H1 (cell line): ENCODE data around the gene TRIM71. TPM values are rescaled to one million over a fixed set of nuclear protein-coding genes. Genes with fewer than 3 reads are reported as not detected.
"Not testable (repeated sequence)": the region's sequence is repeated elsewhere in the genome, so short reads cannot be mapped to it uniquely, and the experiment has no call there.

Source experiments
- CTCF ChIA-PET: fragments of 300-600 bp; sonication (Branson Sonifier 250); formaldehyde crosslinking; loops from one replicate; lab custom pipeline; 2021; ENCODE audit not compliant: partially characterized antibody; lab: Charles Lee
- POLR2A ChIA-PET: fragments of 300-600 bp; sonication (Branson Sonifier 250); formaldehyde crosslinking; loops from one replicate; lab custom pipeline; 2021; ENCODE audit warnings: inconsistent platforms; ENCODE audit not compliant: partially characterized antibody; lab: Charles Lee
- DNase-seq, 2 experiments: peaks; one replicate each; pipeline versions ENCODE4 v3.0.0 to v3.0.0-alpha.2; 2010 to 2022; ENCODE audit warnings: low spot score in 2 of 2, low read depth in 1 of 2, mixed read lengths in 1 of 2
- FAIRE-seq: peaks from 2 replicates; lab custom pipeline; 2011; peaks lifted over from hg19 to GRCh38; lab: Jason Lieb, UNC
- H2AFZ ChIP-seq: 2 replicates; pipeline ENCODE4 v1.8.1; 2012; ENCODE audit warnings: low read length, inconsistent platforms
- H2AK5ac ChIP-seq: 2 replicates; pipeline ENCODE4 v1.6.1; 2013; ENCODE audit warnings: low read depth, low read length
- H2BK120ac ChIP-seq: replicated peaks from 2 replicates; pipeline ENCODE3; 2013; ENCODE audit warnings: low read depth, low read length, inconsistent platforms
- H2BK12ac ChIP-seq: 2 replicates; pipeline ENCODE4 v1.6.1; 2013; ENCODE audit warnings: low read depth, low read length
- H2BK15ac ChIP-seq: 2 replicates; pipeline ENCODE4 v1.6.1; 2013; ENCODE audit warnings: low read length
- H2BK20ac ChIP-seq: 2 replicates; pipeline ENCODE4 v1.6.1; 2013; ENCODE audit warnings: low read length
- H2BK5ac ChIP-seq: 2 replicates; pipeline ENCODE4 v1.6.1; 2013; ENCODE audit warnings: low read depth, low read length
- H3K14ac ChIP-seq: 2 replicates; pipeline ENCODE4 v1.6.1; 2013; ENCODE audit warnings: inconsistent platforms; ENCODE audit not compliant: insufficient read length
- H3K18ac ChIP-seq: 2 replicates; pipeline ENCODE4 v1.6.1; 2013; ENCODE audit warnings: low read length; ENCODE audit errors: extremely low read depth
- H3K23ac ChIP-seq: 2 replicates; pipeline ENCODE4 v1.6.1; 2013; ENCODE audit warnings: inconsistent platforms; ENCODE audit not compliant: insufficient read length
- H3K23me2 ChIP-seq: 2 replicates; pipeline ENCODE4 v1.6.1; 2013; ENCODE audit warnings: low read depth, low read length
- H3K27ac ChIP-seq: 2 replicates; pipeline ENCODE4 v1.6.1; 2011; ENCODE audit warnings: low read depth, low read length, inconsistent platforms
- H3K27me3 ChIP-seq, 4 experiments: replicated peaks in 1 of 4; 1 replicate in 1 of 4; 2 replicates in 3 of 4; pipeline versions ENCODE4 v1.6.1 to v1.8.1; 2011 to 2013; ENCODE audit warnings: low read length in 3 of 4, mild to moderate bottlenecking in 3 of 4, inconsistent platforms in 2 of 4, mixed read lengths in 2 of 4, moderate library complexity in 1 of 4; ENCODE audit not compliant: control insufficient read depth in 3 of 4, insufficient read depth in 3 of 4; ENCODE audit errors: extremely low read depth in 1 of 4
- H3K36me3 ChIP-seq, 4 experiments: 2 replicates each; pipeline versions ENCODE4 v1.6.1 to v1.8.1; 2011 to 2013; ENCODE audit warnings: mild to moderate bottlenecking in 4 of 4, low read length in 3 of 4, moderate library complexity in 2 of 4, control low read depth in 1 of 4, inconsistent platforms in 1 of 4; ENCODE audit not compliant: insufficient read depth in 4 of 4, control insufficient read depth in 2 of 4
- H3K4ac ChIP-seq: replicated peaks from 2 replicates; pipeline ENCODE3; 2013; ENCODE audit warnings: low read length, low read depth, mixed read lengths, inconsistent platforms; ENCODE audit not compliant: insufficient read length
- H3K4me1 ChIP-seq, 4 experiments: replicated peaks in 1 of 4; 1 replicate in 1 of 4; 2 replicates in 3 of 4; pipeline versions ENCODE4 v1.6.1 to v1.8.1; 2011 to 2013; ENCODE audit warnings: low read length in 3 of 4, inconsistent platforms in 2 of 4, mixed read lengths in 1 of 4; ENCODE audit not compliant: insufficient read depth in 4 of 4, control insufficient read depth in 3 of 4
- H3K4me2 ChIP-seq, 2 experiments: 2 replicates each; pipeline versions ENCODE4 v1.6.1 to v1.8.1; 2011 to 2013; ENCODE audit warnings: low read depth in 2 of 2, low read length in 2 of 2, control low read depth in 1 of 2, inconsistent platforms in 1 of 2, mild to moderate bottlenecking in 1 of 2; ENCODE audit not compliant: insufficient read depth in 1 of 2
- H3K4me3 ChIP-seq, 4 experiments: fragments of 200-600, 300-600 bp in 1 of 4; sonication (generic), shearing (Covaris generic), sonication (Bioruptor Twin) in 1 of 4; 2 replicates each; pipeline versions ENCODE4 v1.5.1 to v1.8.1; 2011 to 2016; ENCODE audit warnings: low read length in 4 of 4, low read depth in 3 of 4, control low read depth in 2 of 4, inconsistent platforms in 2 of 4, mild to moderate bottlenecking in 2 of 4, mixed read lengths in 1 of 4, moderate library complexity in 1 of 4; ENCODE audit not compliant: insufficient read depth in 2 of 4; ENCODE audit errors: extremely low read depth in 1 of 4
- H3K56ac ChIP-seq: replicated peaks from 2 replicates; pipeline ENCODE3; 2013; ENCODE audit warnings: low read depth, mild to moderate bottlenecking, mixed read lengths, low read length, inconsistent platforms; ENCODE audit not compliant: insufficient read length
- H3K79me1 ChIP-seq: 2 replicates; pipeline ENCODE4 v1.6.1; 2013; ENCODE audit warnings: low read depth, low read length, control low read depth
- H3K79me2 ChIP-seq, 2 experiments: 2 replicates each; pipeline versions ENCODE4 v1.6.1 to v1.8.1; 2012 to 2013; ENCODE audit warnings: low read length in 2 of 2, mild to moderate bottlenecking in 2 of 2, inconsistent platforms in 1 of 2; ENCODE audit not compliant: insufficient read depth in 2 of 2, control insufficient read depth in 1 of 2
- H3K9ac ChIP-seq, 4 experiments: replicated peaks in 1 of 4; 1 replicate in 1 of 4; 2 replicates in 3 of 4; pipeline versions ENCODE4 v1.6.1 to v1.8.1; 2011 to 2013; ENCODE audit warnings: low read depth in 3 of 4, low read length in 3 of 4, control low read depth in 2 of 4, mild to moderate bottlenecking in 2 of 4, moderate library complexity in 2 of 4, inconsistent platforms in 1 of 4; ENCODE audit errors: extremely low read depth in 1 of 4
- H3K9me3 ChIP-seq, 2 experiments: 2 replicates each; pipeline versions ENCODE4 v1.6.1 to v1.8.1; 2012 to 2013; ENCODE audit warnings: mild to moderate bottlenecking in 2 of 2, moderate library complexity in 2 of 2, control low read depth in 1 of 2, inconsistent platforms in 1 of 2, low read depth in 1 of 2, low read length in 1 of 2, mixed read lengths in 1 of 2; ENCODE audit not compliant: insufficient read depth in 2 of 2
- H4K20me1 ChIP-seq, 2 experiments: replicated peaks in 1 of 2; 2 replicates each; pipeline versions ENCODE3 to v1.8.1; 2011 to 2013; ENCODE audit warnings: inconsistent platforms in 2 of 2, low read length in 2 of 2, mild to moderate bottlenecking in 1 of 2; ENCODE audit not compliant: insufficient read depth in 2 of 2, control insufficient read depth in 1 of 2
- H4K5ac ChIP-seq: 2 replicates; pipeline ENCODE4 v1.6.1; 2013; ENCODE audit warnings: low read length, low read depth, mixed read lengths, inconsistent platforms; ENCODE audit not compliant: insufficient read length
- H4K8ac ChIP-seq: 2 replicates; pipeline ENCODE4 v1.8.0; 2013; ENCODE audit warnings: mild to moderate bottlenecking, moderate library complexity, low read length, inconsistent platforms; ENCODE audit not compliant: insufficient read depth; ENCODE audit errors: extremely low read depth
- H4K91ac ChIP-seq: replicated peaks from 2 replicates; pipeline ENCODE3; 2013; ENCODE audit warnings: low read length, mixed read lengths, inconsistent platforms; ENCODE audit not compliant: insufficient read length
- WGBS, 2 experiments: shearing (Covaris generic) in 1 of 2; methylation state at CpG; one replicate each; pipeline versions ENCODE4 v1.1.6 to v1.1.7; 2013 to 2015; ENCODE audit warnings: low lambda C conversion rate in 2 of 2, mixed read lengths in 2 of 2, inconsistent platforms in 1 of 2, low coverage in 1 of 2, missing lambda C conversion rate in 1 of 2; ENCODE audit not compliant: insufficient replicate concordance in 2 of 2, insufficient coverage in 1 of 2, insufficient read length in 1 of 2; ENCODE audit errors: extremely low coverage in 1 of 2, missing lambda C conversion rate in 1 of 2; 5-methylcytosine and 5-hydroxymethylcytosine counted together
- polyA plus RNA-seq, 7 experiments: library from polyadenylated mRNA; depleted of rRNA in 3 of 7; stranded (reverse) in 5 of 7; unstranded in 2 of 7; fragments of >200 nt in 5 of 7; fragments of 200-250 nt in 2 of 7; gene quantifications; 1 replicate in 5 of 7; 2 replicates in 1 of 7; 4 replicates in 1 of 7; pipeline versions ENCODE4 v1.2.1 to v1.2.3, GENCODE V29; 2011 to 2013; ENCODE audit warnings: missing spikeins in 2 of 7, mixed read lengths in 2 of 7
- total RNA-seq: library from RNA; stranded (reverse); fragmentation: NEBNext Ultra II Directional; extraction: Animal tissue kit (Norgen Biotek cat#: 25700); gene quantifications from 2 replicates; pipeline ENCODE4 v1.2.1, GENCODE V29; 2021

The TRIM71 gene
- total and polyA plus RNA-seq, 2 of the 8 experiments (the other 6 are each of a cell fraction or from before 2014, with no cell fraction given): 53.7 to 293 TPM

DNA sequence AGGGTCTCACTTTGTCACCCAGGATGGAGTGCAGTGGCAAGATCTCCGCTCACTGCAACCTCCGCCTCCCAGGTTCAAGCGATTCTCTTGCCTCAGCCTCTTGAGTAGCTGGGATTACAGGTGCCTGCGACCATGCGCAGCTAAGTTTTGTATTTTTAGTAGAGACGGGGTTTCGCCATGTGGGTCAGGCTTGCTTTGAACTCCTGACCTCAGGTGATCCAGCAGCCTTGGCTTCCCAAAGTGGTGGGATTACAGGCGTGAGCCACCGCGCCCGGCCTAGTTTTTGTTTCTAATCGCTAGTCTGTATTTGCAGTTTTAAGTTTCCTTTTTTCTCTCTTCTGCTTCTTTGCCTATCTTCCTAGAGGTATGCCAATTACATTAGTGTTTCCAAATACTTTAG is 127.8 kb downstream of the TRIM71 start:
- not testable (repeated sequence) for H3K27ac ChIP-seq, H2BK15ac ChIP-seq, H4K91ac ChIP-seq, H3K4me1 ChIP-seq, H3K23ac ChIP-seq, H3K9me3 ChIP-seq, H3K79me1 ChIP-seq, H3K36me3 ChIP-seq, H3K4ac ChIP-seq, H2AK5ac ChIP-seq, H3K4me2 ChIP-seq, H3K27me3 ChIP-seq, H3K18ac ChIP-seq, H2BK5ac ChIP-seq, H3K79me2 ChIP-seq, H4K5ac ChIP-seq, FAIRE-seq, H4K20me1 ChIP-seq, H3K23me2 ChIP-seq, H2BK20ac ChIP-seq, H2BK12ac ChIP-seq, H3K4me3 ChIP-seq, H2AFZ ChIP-seq, H3K56ac ChIP-seq, H4K8ac ChIP-seq, H3K9ac ChIP-seq, H3K14ac ChIP-seq, H2BK120ac ChIP-seq
- ChIA-PET CTCF (interaction anchor here (0.6 to 1.6 kb wide), 2 partner anchors 11 to 60 kb away, joined by 3 read pairs; no protein-coding TSS in a partner anchor), POLR2A (interaction anchor here (0.7 kb wide), 1 partner anchor 67 kb away, joined by 3 read pairs; no protein-coding TSS in a partner anchor)
- DNase-seq: peak in 1 of 2 experiments; percentile 47
- WGBS, 2 experiments: 91% methylated on average over 10 of the region's 12 CpGs; no CpG with 5 or more reads in 1 of the 2 experiments
